CD4-positive, alpha-beta T cell (primary cell): ENCODE results near the gene TUBGCP2. TPM values are rescaled to one million over a fixed set of nuclear protein-coding genes. Genes with fewer than 3 reads are reported as not detected.

Source experiments
- ATAC-seq: fragments of 200-7000 bp; cut with Tn5 transposase; one replicate; pipeline ENCODE4 v1.10.0; 2022; ENCODE audit warnings: mild to moderate bottlenecking; ENCODE audit not compliant: poor library complexity
- CTCF ChIA-PET: fragments of 350-600 bp; sonication (Branson Sonifier 250); formaldehyde crosslinking; loops from one replicate; lab custom pipeline; 2021; ENCODE audit warnings: antibody characterized with exemption, inconsistent platforms; lab: Charles Lee
- POLR2A ChIA-PET: fragments of 350-600 bp; sonication (Branson Sonifier 250); formaldehyde crosslinking; loops from one replicate; lab custom pipeline; 2021; ENCODE audit warnings: antibody characterized with exemption, inconsistent platforms; lab: Charles Lee
- DNase-seq, 14 experiments: peaks; one replicate each; pipeline ENCODE4 v3.0.0-alpha.2; 2013 to 2020; ENCODE audit warnings: mixed read lengths in 2 of 14
- H3K27ac ChIP-seq, 2 donors: one replicate each; pipeline versions ENCODE4 v1.5.1 to v1.7.0; 2013; ENCODE audit warnings: low read length in 2 of 2, low read depth in 1 of 2, mild to moderate bottlenecking in 1 of 2
- H3K27me3 ChIP-seq, 2 experiments: 1 replicate in 1 of 2; 2 replicates in 1 of 2; pipeline versions ENCODE4 v1.6.1 to v1.7.0; 2013; ENCODE audit warnings: low read length in 2 of 2, control low read depth in 1 of 2, mild to moderate bottlenecking in 1 of 2, moderate library complexity in 1 of 2; ENCODE audit not compliant: insufficient read depth in 2 of 2, control insufficient read depth in 1 of 2
- H3K36me3 ChIP-seq: one replicate; pipeline ENCODE4 v1.6.1; 2013; ENCODE audit warnings: low read length, control low read depth; ENCODE audit not compliant: insufficient read depth
- H3K4me1 ChIP-seq: one replicate; pipeline ENCODE4 v1.6.1; 2013; ENCODE audit warnings: low read length, control low read depth; ENCODE audit not compliant: insufficient read depth
- H3K4me3 ChIP-seq: one replicate; pipeline ENCODE4 v1.5.1; 2013; ENCODE audit warnings: mild to moderate bottlenecking, low read length, moderate library complexity
- H3K9me3 ChIP-seq, 2 experiments: 1 replicate in 1 of 2; 2 replicates in 1 of 2; pipeline versions ENCODE4 v1.6.1 to v1.7.0; 2013; ENCODE audit warnings: low read length in 2 of 2, mild to moderate bottlenecking in 2 of 2, control low read depth in 1 of 2, moderate library complexity in 1 of 2; ENCODE audit not compliant: control insufficient read depth in 1 of 2, insufficient read depth in 1 of 2
- H3K27ac Mint-ChIP-seq: one replicate; pipeline ENCODE4 v1.8.0; 2020; ENCODE audit warnings: mixed read lengths
- H3K27me3 Mint-ChIP-seq: one replicate; pipeline ENCODE4 v1.8.0; 2021; ENCODE audit warnings: mixed read lengths
- H3K36me3 Mint-ChIP-seq: one replicate; pipeline ENCODE4 v1.8.0; 2021; ENCODE audit warnings: low read depth, mixed read lengths
- H3K4me1 Mint-ChIP-seq: one replicate; pipeline ENCODE4 v1.8.0; 2021; ENCODE audit warnings: low read depth, mixed read lengths
- H3K4me3 Mint-ChIP-seq: one replicate; pipeline ENCODE4 v1.8.0; 2020; ENCODE audit warnings: mild to moderate bottlenecking, mixed read lengths
- H3K9me3 Mint-ChIP-seq: one replicate; pipeline ENCODE4 v1.8.0; 2020; ENCODE audit warnings: mixed read lengths
- intact Hi-C, 2 experiments: fragments of 100-400 bp; cut with DNase I in 1 of 2; cut with micrococcal nuclease in 1 of 2; formaldehyde crosslinking; loops; one replicate each; pipeline versions ENCODE4 v1.15.1 to v1.9.0; 2023 to 2025; cut with DNase I, micrococcal nuclease
- total RNA-seq, 174 experiments: library from RNA in 2 of 174; stranded (reverse) in 2 of 174; gene quantifications; one replicate each; pipeline ENCODE4 v1.2.3 and lab custom pipeline; 2021 to 2026
- TF ChIP-seq, protein P1 (sequence below): fragments of 200-600 bp; IDR thresholded peaks from one replicate; pipeline ENCODE4 v1.8.0; 2022; ENCODE audit warnings: antibody characterized with exemption, mild to moderate bottlenecking

TUBGCP2 gene
- total RNA-seq, 2 experiments from 2014 or later, result 89.3 to 94.2 TPM

DNA sequence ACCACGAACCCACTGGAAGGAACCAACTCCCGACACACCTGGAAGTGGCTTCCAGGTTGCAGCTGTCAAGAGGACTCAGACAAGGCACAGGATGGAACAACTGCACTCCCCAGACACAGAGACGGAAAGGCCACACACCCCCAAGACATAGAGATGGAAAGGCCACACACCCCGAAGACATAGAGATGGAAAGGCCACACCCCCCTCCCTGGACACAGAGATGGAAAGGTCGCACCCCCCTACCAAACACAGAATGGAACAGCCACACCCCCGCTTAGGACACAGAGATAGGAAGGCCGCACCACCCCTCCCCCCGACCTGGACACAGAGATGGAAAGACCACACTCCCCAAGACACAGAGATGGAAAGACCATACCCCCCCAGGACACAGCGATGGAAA, 7.6 kb upstream of the TUBGCP2 start:
- H3K4me1 Mint-ChIP-seq, result peaks cover 13% of the 10 kb centered on the region
- no peak overlapping the region for H3K27ac ChIP-seq
- H3K36me3 ChIP-seq, result peaks cover 19% of the 10 kb centered on the region
- intact Hi-C loops, result loop anchor here (5.0 kb wide), 2 partner anchors 174 to 479 kb away; no protein-coding TSS in a partner anchor
- ATAC-seq (no peak), DNase-seq (no peak)
- ChIA-PET POLR2A (interaction anchor here (0.7 to 1.2 kb wide), 2 partner anchors 9 to 20 kb away, joined by 3 to 4 read pairs; partner anchors contain the start of gene CALY), CTCF (interaction anchor here (0.9 kb wide), 1 partner anchor 9 kb away, joined by 3 read pairs; no protein-coding TSS in a partner anchor)
- H3K27me3 ChIP-seq, result no peaks in the 10 kb centered on the region
- H3K36me3 Mint-ChIP-seq, result peaks cover 23% of the 10 kb centered on the region
- no peak overlapping the region for H3K4me3 ChIP-seq
- no peak overlapping the region for H3K27ac Mint-ChIP-seq
- H3K9me3 Mint-ChIP-seq, result no peaks in the 10 kb centered on the region
- TF ChIP-seq, protein P1, sequence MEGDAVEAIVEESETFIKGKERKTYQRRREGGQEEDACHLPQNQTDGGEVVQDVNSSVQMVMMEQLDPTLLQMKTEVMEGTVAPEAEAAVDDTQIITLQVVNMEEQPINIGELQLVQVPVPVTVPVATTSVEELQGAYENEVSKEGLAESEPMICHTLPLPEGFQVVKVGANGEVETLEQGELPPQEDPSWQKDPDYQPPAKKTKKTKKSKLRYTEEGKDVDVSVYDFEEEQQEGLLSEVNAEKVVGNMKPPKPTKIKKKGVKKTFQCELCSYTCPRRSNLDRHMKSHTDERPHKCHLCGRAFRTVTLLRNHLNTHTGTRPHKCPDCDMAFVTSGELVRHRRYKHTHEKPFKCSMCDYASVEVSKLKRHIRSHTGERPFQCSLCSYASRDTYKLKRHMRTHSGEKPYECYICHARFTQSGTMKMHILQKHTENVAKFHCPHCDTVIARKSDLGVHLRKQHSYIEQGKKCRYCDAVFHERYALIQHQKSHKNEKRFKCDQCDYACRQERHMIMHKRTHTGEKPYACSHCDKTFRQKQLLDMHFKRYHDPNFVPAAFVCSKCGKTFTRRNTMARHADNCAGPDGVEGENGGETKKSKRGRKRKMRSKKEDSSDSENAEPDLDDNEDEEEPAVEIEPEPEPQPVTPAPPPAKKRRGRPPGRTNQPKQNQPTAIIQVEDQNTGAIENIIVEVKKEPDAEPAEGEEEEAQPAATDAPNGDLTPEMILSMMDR, result no peak
- no peak overlapping the region for H3K4me3 Mint-ChIP-seq
- peaks cover 12% of the 10 kb centered on the region for H3K4me1 ChIP-seq
- peaks cover 11% of the 10 kb centered on the region for H3K27me3 Mint-ChIP-seq
- H3K9me3 ChIP-seq, result peaks cover 0 to 4% of the 10 kb centered on the region in 2 experiments

- Mint-ChIP-seq H3K27me3 (peaks cover 11% of the 10 kb centered on the region), H3K4me1 (peaks cover 13% of the 10 kb centered on the region), H3K27ac (no peak overlapping the region), H3K4me3 (no peak overlapping the region), H3K36me3 (peaks cover 27% of the 10 kb centered on the region), H3K9me3 (no peaks in the 10 kb centered on the region)
- Histone ChIP-seq H3K27me3 (no peaks in the 10 kb centered on the region), H3K4me3 (no peak overlapping the region), H3K4me1 (peaks cover 12% of the 10 kb centered on the region), H3K9me3 (peaks cover 0 to 2% of the 10 kb centered on the region in 2 experiments), H3K27ac (no peak overlapping the region), H3K36me3 (peaks cover 20% of the 10 kb centered on the region)
- no peak for ATAC-seq
- ChIA-PET CTCF (interaction anchor here (0.9 kb wide), 1 partner anchor 9 kb away, joined by 3 read pairs; no protein-coding TSS in a partner anchor), POLR2A (interaction anchor here (0.7 to 1.2 kb wide), 2 partner anchors 9 to 20 kb away, joined by 3 to 4 read pairs; partner anchors contain the start of gene CALY)
- TF ChIP-seq, protein P1, result no peak
- intact Hi-C loops, result loop anchor here (5.0 kb wide), 2 partner anchors 174 to 479 kb away; no protein-coding TSS in a partner anchor
- DNase-seq, result no peak
Observed at GRCh38 chr10:133315847-133316246, 7.2 kb upstream of the TUBGCP2 start.

- Mint-ChIP-seq H3K27ac (no peak overlapping the region), H3K4me3 (no peak overlapping the region), H3K36me3 (peaks cover 30% of the 10 kb centered on the region), H3K4me1 (peaks cover 13% of the 10 kb centered on the region), H3K9me3 (no peaks in the 10 kb centered on the region), H3K27me3 (peaks cover 6% of the 10 kb centered on the region)
- H3K4me3 ChIP-seq, result no peak overlapping the region
- intact Hi-C loops, result loop anchor here (5.0 kb wide), 2 partner anchors 173 to 478 kb away; no protein-coding TSS in a partner anchor
- CTCF ChIA-PET, result no interaction called here
- ATAC-seq (no peak), DNase-seq (no peak)
- peaks cover 30% of the 10 kb centered on the region for H3K36me3 ChIP-seq
- H3K27me3 ChIP-seq, result no peaks in the 10 kb centered on the region
- peaks cover 0 to 1% of the 10 kb centered on the region in 2 experiments for H3K9me3 ChIP-seq
- no peak overlapping the region for H3K27ac ChIP-seq
- peaks cover 14% of the 10 kb centered on the region for H3K4me1 ChIP-seq
- TF ChIP-seq, protein P1, result no peak
- POLR2A ChIA-PET, result interaction anchor here (1.2 kb wide), 1 partner anchor 21 kb away, joined by 4 read pairs; the partner anchor contains the start of gene CALY
Observed at GRCh38 chr10:133314911-133315310, 6.2 kb upstream of the TUBGCP2 start.
